Natural killer cell (primary cell): ENCODE results near the gene SLCO6A1. TPM values are rescaled to one million over a fixed set of nuclear protein-coding genes. Genes with fewer than 3 reads are reported as not detected.

Experiments used
- ATAC-seq, 3 donors: fragments of 150-1000 bp in 2 of 3; fragments of 200-7000 bp in 1 of 3; cut with Tn5 transposase; 1 replicate in 1 of 3; 2 replicates in 2 of 3; pipeline ENCODE4 v1.10.0; 2021; ENCODE audit warnings: mild to moderate bottlenecking in 2 of 3, moderate library complexity in 2 of 3
- DNase-seq, 2 donors: peaks; one replicate each; pipeline versions ENCODE4 v3.0.0 to v3.0.0-alpha.2; 2013 to 2021; ENCODE audit warnings: mixed read lengths in 1 of 2
- H3K27ac ChIP-seq: one replicate; pipeline ENCODE4 v1.5.1; 2013; ENCODE audit warnings: mild to moderate bottlenecking, low read length
- H3K27me3 ChIP-seq: one replicate; pipeline ENCODE4 v1.6.1; 2013; ENCODE audit warnings: low read length; ENCODE audit not compliant: control insufficient read depth, insufficient read depth
- H3K36me3 ChIP-seq: one replicate; pipeline ENCODE4 v1.6.1; 2013; ENCODE audit warnings: low read length; ENCODE audit not compliant: control insufficient read depth, insufficient read depth
- H3K4me1 ChIP-seq: one replicate; pipeline ENCODE4 v1.6.1; 2013; ENCODE audit warnings: low read length; ENCODE audit not compliant: control insufficient read depth, insufficient read depth
- H3K4me3 ChIP-seq: one replicate; pipeline ENCODE4 v1.5.1; 2013; ENCODE audit warnings: low read length
- H3K9me3 ChIP-seq: one replicate; pipeline ENCODE4 v1.6.1; 2013; ENCODE audit warnings: low read length; ENCODE audit not compliant: control insufficient read depth, insufficient read depth
- H3K27ac Mint-ChIP-seq, 2 donors: one replicate each; pipeline ENCODE4 v1.8.0; 2022; ENCODE audit warnings: mild to moderate bottlenecking in 2 of 2, mixed read lengths in 2 of 2, moderate library complexity in 1 of 2
- H3K27me3 Mint-ChIP-seq, 2 donors: one replicate each; pipeline ENCODE4 v1.8.0; 2022; ENCODE audit warnings: low read depth in 2 of 2, mixed read lengths in 2 of 2
- H3K36me3 Mint-ChIP-seq: one replicate; pipeline ENCODE4 v1.8.0; 2022; ENCODE audit warnings: mixed read lengths
- H3K4me1 Mint-ChIP-seq, 2 donors: one replicate each; pipeline ENCODE4 v1.8.0; 2022; ENCODE audit warnings: mixed read lengths in 2 of 2
- H3K4me3 Mint-ChIP-seq: one replicate; pipeline ENCODE4 v1.8.0; 2022; ENCODE audit warnings: mild to moderate bottlenecking, moderate library complexity, mixed read lengths
- H3K9me3 Mint-ChIP-seq, 2 donors: one replicate each; pipeline ENCODE4 v1.8.0; 2022; ENCODE audit warnings: mixed read lengths in 2 of 2
- CTCF ChIP-seq: fragments of 200-600 bp; IDR thresholded peaks from one replicate; pipeline ENCODE4 v1.8.0; 2022; ENCODE audit warnings: antibody characterized with exemption
- WGBS: methylation state at CpG from one replicate; pipeline ENCODE4 v1.1.7; 2013; ENCODE audit warnings: missing lambda C conversion rate; ENCODE audit not compliant: insufficient coverage; 5-methylcytosine and 5-hydroxymethylcytosine counted together
- intact Hi-C: fragments of 100-400 bp; cut with micrococcal nuclease; formaldehyde crosslinking; loops from one replicate; pipeline ENCODE4 v1.14.2; 2022
- total RNA-seq, 4 donors: library from RNA; stranded (reverse); fragments of 120-200 nt in 1 of 4; gene quantifications; one replicate each; pipeline versions ENCODE4 v1.2.3 to v1.2.4, GENCODE V29; 2013 to 2022

The SLCO6A1 gene
- total RNA-seq, 3 donors from 2014 or later (not counting 1 experiment from before 2014, with no cell fraction given) = not detected

GRCh38 chr5:102481054-102481715, 17.6 kb downstream of the SLCO6A1 start:
- WGBS = no CpG with 5 or more reads among the region's 1 CpG
- Histone ChIP-seq H3K27ac (no peak overlapping the region), H3K4me3 (no peak overlapping the region), H3K27me3 (no peaks in the 10 kb centered on the region), H3K4me1 (no peaks in the 10 kb centered on the region), H3K9me3 (no peaks in the 10 kb centered on the region), H3K36me3 (no peaks in the 10 kb centered on the region)
- no peaks in the 10 kb centered on the region for H3K4me1 Mint-ChIP-seq
- no peaks in the 10 kb centered on the region for H3K36me3 Mint-ChIP-seq
- H3K27ac Mint-ChIP-seq = no peak overlapping the region
- no peaks in the 10 kb centered on the region for H3K9me3 Mint-ChIP-seq
- DNase-seq = peak in 1 of 2 donors; percentile 1
- no peak overlapping the region for H3K4me3 Mint-ChIP-seq
- intact Hi-C loops = no loop called here
- TF ChIP-seq CTCF = no peak
- ATAC-seq = no peak
- H3K27me3 Mint-ChIP-seq = no peaks in the 10 kb centered on the region

GRCh38 chr5:102453716-102454115, 45.1 kb downstream of the SLCO6A1 start:
- no peak for DNase-seq
- H3K4me3 Mint-ChIP-seq = peak overlapping the region; percentile 37
- TF ChIP-seq CTCF = no peak

GRCh38 chr5:102451082-102451481, 47.7 kb downstream of the SLCO6A1 start:
- Mint-ChIP-seq H3K27me3 (peaks cover 0 to 6% of the 10 kb centered on the region in 2 donors), H3K36me3 (no peaks in the 10 kb centered on the region), H3K9me3 (no peaks in the 10 kb centered on the region), H3K4me1 (peaks cover 7 to 9% of the 10 kb centered on the region in 2 donors), H3K4me3 (no peak overlapping the region), H3K27ac (no peak overlapping the region)
- 91% methylated on average over 3 of the region's 3 CpGs for WGBS
- Histone ChIP-seq H3K4me3 (no peak overlapping the region), H3K27me3 (no peaks in the 10 kb centered on the region), H3K27ac (no peak overlapping the region), H3K4me1 (no peaks in the 10 kb centered on the region), H3K36me3 (no peaks in the 10 kb centered on the region), H3K9me3 (no peaks in the 10 kb centered on the region)
- intact Hi-C loops = no loop called here
- no peak for TF ChIP-seq CTCF
- no peak for DNase-seq
- no peak for ATAC-seq

More at GRCh38 chr5:102453716-102454115, 45.1 kb downstream of the SLCO6A1 start:
- Histone ChIP-seq H3K4me1 (no peaks in the 10 kb centered on the region), H3K36me3 (no peaks in the 10 kb centered on the region), H3K27ac (no peak overlapping the region), H3K9me3 (no peaks in the 10 kb centered on the region), H3K27me3 (no peaks in the 10 kb centered on the region), H3K4me3 (no peak overlapping the region)
- intact Hi-C loops = no loop called here
- peak in 2 of 3 donors; percentile 58 to 72 for ATAC-seq
- no peaks in the 10 kb centered on the region for H3K27me3 Mint-ChIP-seq
- no peaks in the 10 kb centered on the region for H3K9me3 Mint-ChIP-seq
- H3K36me3 Mint-ChIP-seq = no peaks in the 10 kb centered on the region
- peaks cover 7 to 9% of the 10 kb centered on the region in 2 donors for H3K4me1 Mint-ChIP-seq
- H3K27ac Mint-ChIP-seq = peak overlapping the region; percentile 15 to 51
